GM12872 (cell line): ENCODE results near the gene DSG4.

Experiments used
- TF ChIP-seq, protein P1 (sequence below): IDR thresholded peaks from 3 replicates; pipeline ENCODE4 v1.5.1; 2011; ENCODE audit warnings: low read depth, mild to moderate bottlenecking, low read length, moderate library complexity; ENCODE audit not compliant: insufficient read depth

DSG4 gene

DNA sequence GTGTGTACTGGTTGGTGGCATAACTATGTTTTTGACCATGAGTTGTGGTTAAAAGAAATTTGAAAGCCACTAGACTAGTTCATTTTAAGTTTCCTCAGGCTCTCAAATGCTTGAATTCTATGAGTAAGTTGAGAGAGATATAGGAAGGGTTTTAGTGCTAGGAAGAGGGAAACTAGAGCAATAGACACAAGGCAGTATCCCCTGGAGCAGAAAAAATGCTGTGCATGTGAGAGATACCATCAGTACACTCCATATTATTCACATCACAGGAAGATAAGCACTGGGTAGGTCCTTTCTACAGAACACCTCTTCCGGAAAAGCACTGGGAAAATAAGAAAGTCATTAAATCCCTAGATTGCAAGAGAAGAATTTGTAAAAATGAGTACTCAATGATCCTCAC, 51.6 kb downstream of the DSG4 start:
- TF ChIP-seq, protein P1, sequence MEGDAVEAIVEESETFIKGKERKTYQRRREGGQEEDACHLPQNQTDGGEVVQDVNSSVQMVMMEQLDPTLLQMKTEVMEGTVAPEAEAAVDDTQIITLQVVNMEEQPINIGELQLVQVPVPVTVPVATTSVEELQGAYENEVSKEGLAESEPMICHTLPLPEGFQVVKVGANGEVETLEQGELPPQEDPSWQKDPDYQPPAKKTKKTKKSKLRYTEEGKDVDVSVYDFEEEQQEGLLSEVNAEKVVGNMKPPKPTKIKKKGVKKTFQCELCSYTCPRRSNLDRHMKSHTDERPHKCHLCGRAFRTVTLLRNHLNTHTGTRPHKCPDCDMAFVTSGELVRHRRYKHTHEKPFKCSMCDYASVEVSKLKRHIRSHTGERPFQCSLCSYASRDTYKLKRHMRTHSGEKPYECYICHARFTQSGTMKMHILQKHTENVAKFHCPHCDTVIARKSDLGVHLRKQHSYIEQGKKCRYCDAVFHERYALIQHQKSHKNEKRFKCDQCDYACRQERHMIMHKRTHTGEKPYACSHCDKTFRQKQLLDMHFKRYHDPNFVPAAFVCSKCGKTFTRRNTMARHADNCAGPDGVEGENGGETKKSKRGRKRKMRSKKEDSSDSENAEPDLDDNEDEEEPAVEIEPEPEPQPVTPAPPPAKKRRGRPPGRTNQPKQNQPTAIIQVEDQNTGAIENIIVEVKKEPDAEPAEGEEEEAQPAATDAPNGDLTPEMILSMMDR = no peak

- TF ChIP-seq, protein P1 = no peak
These were observed 53.0 kb downstream of the DSG4 start for GRCh38 chr18:31429623-31430022.

DNA sequence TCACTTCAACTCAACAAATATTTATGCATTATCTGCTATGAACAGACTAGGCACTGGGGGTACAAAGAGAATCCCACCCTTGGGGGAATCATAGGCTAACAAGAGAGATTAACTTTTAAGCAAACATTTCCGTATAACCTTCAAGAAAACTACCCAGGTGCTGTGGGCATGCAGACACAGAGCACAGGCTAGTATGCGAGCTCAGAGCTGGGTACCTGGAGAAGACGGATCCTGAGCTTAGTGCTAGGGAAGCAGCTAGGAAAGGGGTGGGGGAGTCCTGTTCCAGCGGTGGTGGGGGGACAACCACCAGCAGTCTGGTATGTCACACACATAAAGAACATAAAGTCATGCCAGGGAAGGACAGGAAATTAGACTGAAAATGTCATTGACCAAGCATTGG, 53.5 kb downstream of the DSG4 start:
- TF ChIP-seq, protein P1 = no peak

- TF ChIP-seq, protein P1 = no peak
These were observed 54.0 kb downstream of the DSG4 start for GRCh38 chr18:31430554-31430953.

DNA sequence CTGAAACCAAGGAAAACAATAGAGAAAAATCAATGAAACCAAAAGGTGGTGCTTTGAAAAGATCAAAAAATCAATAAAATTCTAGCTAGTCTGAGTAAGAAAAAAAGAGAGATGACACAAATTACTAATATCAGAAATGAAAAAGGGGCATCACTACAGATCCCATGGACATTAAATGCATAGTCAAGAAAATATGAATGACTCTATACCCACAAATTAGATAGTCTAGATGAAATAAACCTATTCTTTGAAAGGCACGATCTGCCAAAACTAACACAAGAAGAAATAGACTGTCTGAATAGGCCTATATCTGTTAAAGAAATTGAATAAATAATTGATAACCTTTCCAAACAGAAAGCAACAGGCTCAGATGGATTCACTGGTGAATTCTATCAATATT, 55.7 kb downstream of the DSG4 start:
- TF ChIP-seq, protein P1 = no peak

- TF ChIP-seq, protein P1 = no peak
These were observed 60.2 kb downstream of the DSG4 start for GRCh38 chr18:31436825-31437224.

DNA sequence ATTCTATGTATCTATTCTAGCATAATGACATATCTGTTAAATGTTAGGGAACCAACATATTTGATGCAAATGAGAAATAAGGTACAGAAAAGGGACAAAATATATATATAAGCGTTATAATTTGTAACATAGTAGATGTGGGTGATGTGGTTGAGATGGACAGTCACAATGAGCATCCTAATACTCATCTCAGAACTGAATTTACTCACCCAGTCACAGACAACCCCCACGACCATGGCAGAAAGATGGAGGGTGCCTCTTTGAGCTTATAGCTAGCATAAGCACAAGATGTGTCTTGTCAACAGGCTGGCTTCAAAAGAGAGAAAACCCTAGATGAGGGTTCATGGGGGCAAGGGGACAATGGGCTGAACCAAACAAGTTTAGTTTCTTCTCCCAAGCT, 61.8 kb downstream of the DSG4 start:
- TF ChIP-seq, protein P1 = no peak

- TF ChIP-seq, protein P1 = no peak
These were observed 63.3 kb downstream of the DSG4 start for GRCh38 chr18:31439807-31440325.
